Erythroblast (primary cell): ENCODE results near the gene POFUT2.

Experiments used
- GATA1 ChIP-seq: IDR thresholded peaks from 2 replicates; pipeline ENCODE4 v1.6.1; 2011; ENCODE audit warnings: low read depth, mild to moderate bottlenecking, control low read depth, low read length, moderate library complexity
- POLR2A ChIP-seq: IDR thresholded peaks from 2 replicates; pipeline ENCODE4 v1.6.1; 2011; ENCODE audit warnings: mild to moderate bottlenecking, low read length

DNA sequence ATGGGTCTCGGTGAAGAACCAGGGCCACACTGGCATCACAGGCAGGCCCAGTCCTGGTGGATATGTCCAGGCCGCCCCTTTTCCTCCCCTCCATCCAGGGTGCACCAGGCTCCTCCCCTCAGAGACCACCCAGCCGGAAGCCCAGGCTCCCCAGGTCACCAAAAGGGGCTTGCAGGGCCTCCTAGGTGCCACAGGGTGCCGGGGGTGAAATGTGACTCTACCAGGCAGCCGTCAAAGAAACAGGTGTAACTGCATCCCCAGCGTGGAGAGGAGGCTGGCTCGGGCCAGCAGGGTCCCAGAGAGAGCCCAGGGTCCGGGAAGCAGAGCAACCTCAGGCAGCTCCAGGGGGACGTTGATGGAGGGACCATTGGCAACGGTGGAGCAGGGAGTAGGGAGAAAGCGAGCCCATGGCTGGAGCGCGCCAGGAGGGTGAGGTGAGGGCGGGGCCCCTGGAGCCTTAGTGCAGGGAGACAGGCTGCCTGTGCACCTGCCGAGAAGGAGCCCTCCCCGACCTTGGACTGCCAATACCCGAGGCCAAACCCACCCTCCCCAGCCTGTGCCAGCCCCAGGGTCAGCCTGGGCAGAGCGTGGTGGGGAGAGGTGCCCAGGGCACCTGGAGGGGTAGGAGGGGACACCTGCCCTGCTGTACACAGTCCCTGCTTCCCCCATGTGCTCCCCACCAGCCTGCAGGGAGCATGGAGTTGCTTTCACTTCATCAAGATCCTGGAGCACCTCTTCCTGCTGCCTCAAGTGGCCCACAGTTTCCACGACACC lies 48.3 kb upstream of the POFUT2 start:
- TF ChIP-seq POLR2A, result no peak
- TF ChIP-seq GATA1, result no peak
